Neutrophil (primary cell): ENCODE results near the gene TTLL9.
"Not testable (repeated sequence)": the region's sequence is repeated elsewhere in the genome, so short reads cannot be mapped to it uniquely, and the experiment has no call there.

Source experiments
- H3K27ac ChIP-seq: fragments of 200-600 bp; sonication (generic); 2 replicates; pipeline ENCODE4 v1.5.1; 2016; ENCODE audit warnings: mild to moderate bottlenecking, moderate library complexity
- H3K27me3 ChIP-seq: fragments of 200-600 bp; sonication (generic); 2 replicates; pipeline ENCODE4 v1.6.0; 2016; ENCODE audit warnings: mild to moderate bottlenecking
- H3K36me3 ChIP-seq: fragments of 200-600 bp; sonication (generic); 2 replicates; pipeline ENCODE4 v1.5.1; 2017
- H3K4me1 ChIP-seq, 2 experiments: fragments of 200-600 bp in 1 of 2; sonication (generic) in 1 of 2; 1 replicate in 1 of 2; 2 replicates in 1 of 2; pipeline versions ENCODE4 v1.5.1 to v1.6.1; 2013 to 2016; ENCODE audit warnings: low read depth in 1 of 2, low read length in 1 of 2, mild to moderate bottlenecking in 1 of 2, moderate library complexity in 1 of 2; ENCODE audit not compliant: control insufficient read depth in 1 of 2, insufficient read depth in 1 of 2
- H3K4me3 ChIP-seq, 2 experiments: fragments of 200-600 bp in 1 of 2; sonication (generic) in 1 of 2; 1 replicate in 1 of 2; 2 replicates in 1 of 2; pipeline ENCODE4 v1.5.1; 2013 to 2016; ENCODE audit warnings: low read depth in 1 of 2, low read length in 1 of 2, mild to moderate bottlenecking in 1 of 2, moderate library complexity in 1 of 2
- H3K9me3 ChIP-seq: fragments of 200-600 bp; sonication (generic); 2 replicates; pipeline ENCODE4 v1.5.1; 2016
- CTCF ChIP-seq: fragments of 200-600 bp; sonication (generic); IDR thresholded peaks from 2 replicates; pipeline ENCODE4 v1.5.1; 2016; ENCODE audit warnings: antibody characterized with exemption

The TTLL9 gene

GRCh38 chr20:31920275-31920855 is 49.9 kb downstream of the TTLL9 start:
- Histone ChIP-seq H3K27ac (no peak overlapping the region), H3K27me3 (peaks cover 5% of the 10 kb centered on the region), H3K4me1 (no peaks in the 10 kb centered on the region), H3K9me3 (no peaks in the 10 kb centered on the region), H3K36me3 (no peaks in the 10 kb centered on the region), H3K4me3 (no peak overlapping the region)
- no peak for TF ChIP-seq CTCF

GRCh38 chr20:31921480-31921879 is 51.0 kb downstream of the TTLL9 start:
- not testable (repeated sequence) for H3K27me3 ChIP-seq, H3K27ac ChIP-seq, H3K4me1 ChIP-seq, H3K9me3 ChIP-seq, H3K4me3 ChIP-seq, H3K36me3 ChIP-seq

GRCh38 chr20:31922181-31922580 is 51.7 kb downstream of the TTLL9 start:
- H3K4me1 ChIP-seq, result no peaks in the 10 kb centered on the region
- peaks cover 5% of the 10 kb centered on the region for H3K27me3 ChIP-seq
- no peaks in the 10 kb centered on the region for H3K36me3 ChIP-seq
- H3K27ac ChIP-seq, result no peak overlapping the region
- no peak for TF ChIP-seq CTCF
- H3K9me3 ChIP-seq, result no peaks in the 10 kb centered on the region
- no peak overlapping the region for H3K4me3 ChIP-seq

- no peaks in the 10 kb centered on the region for H3K4me1 ChIP-seq
- H3K27ac ChIP-seq, result no peak overlapping the region
- H3K36me3 ChIP-seq, result no peaks in the 10 kb centered on the region
- TF ChIP-seq CTCF, result no peak
- no peaks in the 10 kb centered on the region for H3K9me3 ChIP-seq
- H3K27me3 ChIP-seq, result peaks cover 5% of the 10 kb centered on the region
- H3K4me3 ChIP-seq, result no peak overlapping the region
Measured at GRCh38 chr20:31922588-31922987, 52.2 kb downstream of the TTLL9 start.

GRCh38 chr20:31923388-31924331 is 53.2 kb downstream of the TTLL9 start:
- Histone ChIP-seq H3K27me3 (peaks cover 5% of the 10 kb centered on the region), H3K4me3 (no peak overlapping the region), H3K4me1 (no peaks in the 10 kb centered on the region), H3K36me3 (no peaks in the 10 kb centered on the region), H3K27ac (no peak overlapping the region), H3K9me3 (no peaks in the 10 kb centered on the region)
- no peak for TF ChIP-seq CTCF

GRCh38 chr20:31924561-31924960 is 54.1 kb downstream of the TTLL9 start:
- H3K27ac ChIP-seq, result no peak overlapping the region
- H3K9me3 ChIP-seq, result no peaks in the 10 kb centered on the region
- peaks cover 5% of the 10 kb centered on the region for H3K27me3 ChIP-seq
- H3K36me3 ChIP-seq, result no peaks in the 10 kb centered on the region
- H3K4me3 ChIP-seq, result no peak overlapping the region
- no peaks in the 10 kb centered on the region for H3K4me1 ChIP-seq
- TF ChIP-seq CTCF, result no peak
